Suprapubic skin (tissue), 3 donors: ENCODE results near the gene DDIT4.

Experiments
- CTCF ChIP-seq, 2 donors: fragments of 200-600 bp in 1 of 2; fragments of 450-650 bp in 1 of 2; sonication (generic) in 1 of 2; IDR thresholded peaks; one replicate each; pipeline ENCODE4 v1.5.1; 2016 to 2019; ENCODE audit warnings: antibody characterized with exemption in 2 of 2, mild to moderate bottlenecking in 1 of 2, moderate library complexity in 1 of 2
- EP300 ChIP-seq: sonication (generic); formaldehyde crosslinking; IDR thresholded peaks from one replicate; pipeline ENCODE4 v1.6.1; 2017; ENCODE audit warnings: antibody characterized with exemption
- POLR2A ChIP-seq, 2 donors: fragments of 450-650 bp; IDR thresholded peaks; one replicate each; pipeline ENCODE4 v1.6.1; 2017; ENCODE audit warnings: antibody characterized with exemption in 2 of 2, mild to moderate bottlenecking in 2 of 2, moderate library complexity in 2 of 2

DNA sequence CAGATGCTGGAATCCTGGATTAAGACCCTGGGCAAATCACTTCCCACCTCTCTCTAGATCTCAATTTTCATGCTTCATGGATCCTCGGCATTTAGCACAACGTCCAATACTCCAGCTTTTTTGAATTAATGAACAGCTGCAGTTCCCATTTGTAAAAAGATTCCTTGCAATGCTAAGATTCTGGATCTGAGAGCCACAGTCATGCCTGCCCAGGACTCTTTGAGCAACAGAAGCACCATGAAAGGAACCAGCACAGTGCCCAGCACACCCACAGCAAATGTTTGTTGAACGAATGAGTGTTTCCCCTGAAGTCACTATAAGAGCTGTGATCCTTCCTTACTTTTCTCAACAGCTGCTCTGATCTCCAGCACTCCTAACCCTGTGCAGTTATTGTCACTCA, 20.8 kb upstream of the DDIT4 start:
- TF ChIP-seq CTCF (IDR thresholded peaks at IDR 0.05): no peak
- no peak for TF ChIP-seq POLR2A (IDR thresholded peaks at IDR 0.05)
- no peak for TF ChIP-seq EP300
